ENCODE data around the gene CDC5L.

Gene CDC5L

GRCh38 chr6:44477293-44477894, 89.9 kb downstream of the CDC5L start:
- DNase-seq, result no peak

- no peak for DNase-seq
Observed at GRCh38 chr6:44478158-44478557, 90.7 kb downstream of the CDC5L start.

GRCh38 chr6:44478591-44479254, 91.2 kb downstream of the CDC5L start:
- DNase-seq, result no peak

GRCh38 chr6:44480097-44480541, 92.6 kb downstream of the CDC5L start:
- DNase-seq, result no peak

GRCh38 chr6:44481056-44481455, 93.5 kb downstream of the CDC5L start:
- DNase-seq, result no peak

GRCh38 chr6:44481760-44482159, 94.3 kb downstream of the CDC5L start:
- DNase-seq, result no peak

GRCh38 chr6:44485601-44486401, 98.3 kb downstream of the CDC5L start:
- no peak for DNase-seq

GRCh38 chr6:44487002-44487401, 99.5 kb downstream of the CDC5L start:
- DNase-seq, result no peak

- DNase-seq, result no peak
Observed at GRCh38 chr6:44487586-44487985, 100.1 kb downstream of the CDC5L start.

GRCh38 chr6:44489910-44490604, 102.6 kb downstream of the CDC5L start:
- no peak for DNase-seq

- no peak for DNase-seq
Observed at GRCh38 chr6:44493132-44493531, 105.6 kb downstream of the CDC5L start.

GRCh38 chr6:44493593-44493992, 106.1 kb downstream of the CDC5L start:
- DNase-seq, result no peak

GRCh38 chr6:44494011-44494501, 106.5 kb downstream of the CDC5L start:
- no peak for DNase-seq

- no peak for DNase-seq
Observed at GRCh38 chr6:44495036-44495901, 107.8 kb downstream of the CDC5L start.

- no peak for DNase-seq
Observed at GRCh38 chr6:44496665-44497369, 109.3 kb downstream of the CDC5L start.

GRCh38 chr6:44497807-44498206, 110.3 kb downstream of the CDC5L start:
- no peak for DNase-seq

- no peak for DNase-seq
Observed at GRCh38 chr6:44498436-44498835, 110.9 kb downstream of the CDC5L start.

- DNase-seq, result no peak
Observed at GRCh38 chr6:44499609-44500008, 112.1 kb downstream of the CDC5L start.
